H1 (cell line): ENCODE data around the gene BLOC1S1. TPM values are rescaled to one million over a fixed set of nuclear protein-coding genes. Genes with fewer than 3 reads are reported as not detected.

ENCODE experiments used
- CTCF ChIA-PET: fragments of 300-600 bp; sonication (Branson Sonifier 250); formaldehyde crosslinking; loops from one replicate; lab custom pipeline; 2021; ENCODE audit not compliant: partially characterized antibody; lab: Charles Lee
- POLR2A ChIA-PET: fragments of 300-600 bp; sonication (Branson Sonifier 250); formaldehyde crosslinking; loops from one replicate; lab custom pipeline; 2021; ENCODE audit warnings: inconsistent platforms; ENCODE audit not compliant: partially characterized antibody; lab: Charles Lee
- DNase-seq, 2 experiments: peaks; one replicate each; pipeline versions ENCODE4 v3.0.0 to v3.0.0-alpha.2; 2010 to 2022; ENCODE audit warnings: low spot score in 2 of 2, low read depth in 1 of 2, mixed read lengths in 1 of 2
- FAIRE-seq: peaks from 2 replicates; lab custom pipeline; 2011; peaks lifted over from hg19 to GRCh38; lab: Jason Lieb, UNC
- H2AFZ ChIP-seq: 2 replicates; pipeline ENCODE4 v1.8.1; 2012; ENCODE audit warnings: low read length, inconsistent platforms
- H2AK5ac ChIP-seq: 2 replicates; pipeline ENCODE4 v1.6.1; 2013; ENCODE audit warnings: low read depth, low read length
- H2BK120ac ChIP-seq: replicated peaks from 2 replicates; pipeline ENCODE3; 2013; ENCODE audit warnings: low read depth, low read length, inconsistent platforms
- H2BK12ac ChIP-seq: 2 replicates; pipeline ENCODE4 v1.6.1; 2013; ENCODE audit warnings: low read depth, low read length
- H2BK15ac ChIP-seq: 2 replicates; pipeline ENCODE4 v1.6.1; 2013; ENCODE audit warnings: low read length
- H2BK20ac ChIP-seq: 2 replicates; pipeline ENCODE4 v1.6.1; 2013; ENCODE audit warnings: low read length
- H2BK5ac ChIP-seq: 2 replicates; pipeline ENCODE4 v1.6.1; 2013; ENCODE audit warnings: low read depth, low read length
- H3K14ac ChIP-seq: 2 replicates; pipeline ENCODE4 v1.6.1; 2013; ENCODE audit warnings: inconsistent platforms; ENCODE audit not compliant: insufficient read length
- H3K18ac ChIP-seq: 2 replicates; pipeline ENCODE4 v1.6.1; 2013; ENCODE audit warnings: low read length; ENCODE audit errors: extremely low read depth
- H3K23ac ChIP-seq: 2 replicates; pipeline ENCODE4 v1.6.1; 2013; ENCODE audit warnings: inconsistent platforms; ENCODE audit not compliant: insufficient read length
- H3K23me2 ChIP-seq: 2 replicates; pipeline ENCODE4 v1.6.1; 2013; ENCODE audit warnings: low read depth, low read length
- H3K27ac ChIP-seq: 2 replicates; pipeline ENCODE4 v1.6.1; 2011; ENCODE audit warnings: low read depth, low read length, inconsistent platforms
- H3K27me3 ChIP-seq, 4 experiments: replicated peaks in 1 of 4; 1 replicate in 1 of 4; 2 replicates in 3 of 4; pipeline versions ENCODE4 v1.6.1 to v1.8.1; 2011 to 2013; ENCODE audit warnings: low read length in 3 of 4, mild to moderate bottlenecking in 3 of 4, inconsistent platforms in 2 of 4, mixed read lengths in 2 of 4, moderate library complexity in 1 of 4; ENCODE audit not compliant: control insufficient read depth in 3 of 4, insufficient read depth in 3 of 4; ENCODE audit errors: extremely low read depth in 1 of 4
- H3K36me3 ChIP-seq, 4 experiments: 2 replicates each; pipeline versions ENCODE4 v1.6.1 to v1.8.1; 2011 to 2013; ENCODE audit warnings: mild to moderate bottlenecking in 4 of 4, low read length in 3 of 4, moderate library complexity in 2 of 4, control low read depth in 1 of 4, inconsistent platforms in 1 of 4; ENCODE audit not compliant: insufficient read depth in 4 of 4, control insufficient read depth in 2 of 4
- H3K4ac ChIP-seq: replicated peaks from 2 replicates; pipeline ENCODE3; 2013; ENCODE audit warnings: low read length, low read depth, mixed read lengths, inconsistent platforms; ENCODE audit not compliant: insufficient read length
- H3K4me1 ChIP-seq, 4 experiments: replicated peaks in 1 of 4; 1 replicate in 1 of 4; 2 replicates in 3 of 4; pipeline versions ENCODE4 v1.6.1 to v1.8.1; 2011 to 2013; ENCODE audit warnings: low read length in 3 of 4, inconsistent platforms in 2 of 4, mixed read lengths in 1 of 4; ENCODE audit not compliant: insufficient read depth in 4 of 4, control insufficient read depth in 3 of 4
- H3K4me2 ChIP-seq, 2 experiments: 2 replicates each; pipeline versions ENCODE4 v1.6.1 to v1.8.1; 2011 to 2013; ENCODE audit warnings: low read depth in 2 of 2, low read length in 2 of 2, control low read depth in 1 of 2, inconsistent platforms in 1 of 2, mild to moderate bottlenecking in 1 of 2; ENCODE audit not compliant: insufficient read depth in 1 of 2
- H3K4me3 ChIP-seq, 4 experiments: fragments of 200-600, 300-600 bp in 1 of 4; sonication (generic), shearing (Covaris generic), sonication (Bioruptor Twin) in 1 of 4; 2 replicates each; pipeline versions ENCODE4 v1.5.1 to v1.8.1; 2011 to 2016; ENCODE audit warnings: low read length in 4 of 4, low read depth in 3 of 4, control low read depth in 2 of 4, inconsistent platforms in 2 of 4, mild to moderate bottlenecking in 2 of 4, mixed read lengths in 1 of 4, moderate library complexity in 1 of 4; ENCODE audit not compliant: insufficient read depth in 2 of 4; ENCODE audit errors: extremely low read depth in 1 of 4
- H3K56ac ChIP-seq: replicated peaks from 2 replicates; pipeline ENCODE3; 2013; ENCODE audit warnings: low read depth, mild to moderate bottlenecking, mixed read lengths, low read length, inconsistent platforms; ENCODE audit not compliant: insufficient read length
- H3K79me1 ChIP-seq: 2 replicates; pipeline ENCODE4 v1.6.1; 2013; ENCODE audit warnings: low read depth, low read length, control low read depth
- H3K79me2 ChIP-seq, 2 experiments: 2 replicates each; pipeline versions ENCODE4 v1.6.1 to v1.8.1; 2012 to 2013; ENCODE audit warnings: low read length in 2 of 2, mild to moderate bottlenecking in 2 of 2, inconsistent platforms in 1 of 2; ENCODE audit not compliant: insufficient read depth in 2 of 2, control insufficient read depth in 1 of 2
- H3K9ac ChIP-seq, 4 experiments: replicated peaks in 1 of 4; 1 replicate in 1 of 4; 2 replicates in 3 of 4; pipeline versions ENCODE4 v1.6.1 to v1.8.1; 2011 to 2013; ENCODE audit warnings: low read depth in 3 of 4, low read length in 3 of 4, control low read depth in 2 of 4, mild to moderate bottlenecking in 2 of 4, moderate library complexity in 2 of 4, inconsistent platforms in 1 of 4; ENCODE audit errors: extremely low read depth in 1 of 4
- H3K9me3 ChIP-seq, 2 experiments: 2 replicates each; pipeline versions ENCODE4 v1.6.1 to v1.8.1; 2012 to 2013; ENCODE audit warnings: mild to moderate bottlenecking in 2 of 2, moderate library complexity in 2 of 2, control low read depth in 1 of 2, inconsistent platforms in 1 of 2, low read depth in 1 of 2, low read length in 1 of 2, mixed read lengths in 1 of 2; ENCODE audit not compliant: insufficient read depth in 2 of 2
- H4K20me1 ChIP-seq, 2 experiments: replicated peaks in 1 of 2; 2 replicates each; pipeline versions ENCODE3 to v1.8.1; 2011 to 2013; ENCODE audit warnings: inconsistent platforms in 2 of 2, low read length in 2 of 2, mild to moderate bottlenecking in 1 of 2; ENCODE audit not compliant: insufficient read depth in 2 of 2, control insufficient read depth in 1 of 2
- H4K5ac ChIP-seq: 2 replicates; pipeline ENCODE4 v1.6.1; 2013; ENCODE audit warnings: low read length, low read depth, mixed read lengths, inconsistent platforms; ENCODE audit not compliant: insufficient read length
- H4K8ac ChIP-seq: 2 replicates; pipeline ENCODE4 v1.8.0; 2013; ENCODE audit warnings: mild to moderate bottlenecking, moderate library complexity, low read length, inconsistent platforms; ENCODE audit not compliant: insufficient read depth; ENCODE audit errors: extremely low read depth
- H4K91ac ChIP-seq: replicated peaks from 2 replicates; pipeline ENCODE3; 2013; ENCODE audit warnings: low read length, mixed read lengths, inconsistent platforms; ENCODE audit not compliant: insufficient read length
- ASH2L ChIP-seq: fragments of 200-600, 300-600 bp; sonication (generic); IDR thresholded peaks from one replicate; pipeline ENCODE4 v1.7.1; 2017; ENCODE audit warnings: low read length
- CBX5 ChIP-seq: fragments of 300-800, 300-1000 bp; sonication (generic); IDR thresholded peaks from 2 replicates; pipeline ENCODE4 v1.7.1; 2016; ENCODE audit warnings: antibody characterized with exemption, low read length, low read depth
- CTBP2 ChIP-seq: IDR thresholded peaks from 2 replicates; pipeline ENCODE4 v1.7.0; 2011; ENCODE audit warnings: borderline replicate concordance, mild to moderate bottlenecking, moderate library complexity, mixed read lengths, low read length; ENCODE audit not compliant: insufficient read depth, insufficient read length
- JUND ChIP-seq: IDR thresholded peaks from 2 replicates; pipeline ENCODE4 v1.6.1; 2011; ENCODE audit warnings: mild to moderate bottlenecking, improper control_type of control experiment, low read length
- POLR2A ChIP-seq, 2 experiments: IDR thresholded peaks; 1 replicate in 1 of 2; 2 replicates in 1 of 2; pipeline ENCODE4 v1.6.1; 2011; ENCODE audit warnings: low read depth in 2 of 2, low read length in 2 of 2, mild to moderate bottlenecking in 2 of 2; ENCODE audit errors: control extremely low read depth in 1 of 2
- SIN3A ChIP-seq, 2 experiments: IDR thresholded peaks in 1 of 2; conservative IDR thresholded peaks in 1 of 2; 2 replicates each; pipeline ENCODE4 v1.6.1; 2011 to 2012; ENCODE audit warnings: low read length in 2 of 2, improper control_type of control experiment in 1 of 2, low read depth in 1 of 2, mild to moderate bottlenecking in 1 of 2
- SP2 ChIP-seq: IDR thresholded peaks from 2 replicates; pipeline ENCODE4 v1.6.1; 2012; ENCODE audit warnings: mild to moderate bottlenecking, low read length, inconsistent platforms
- WGBS, 2 experiments: shearing (Covaris generic) in 1 of 2; methylation state at CpG; one replicate each; pipeline versions ENCODE4 v1.1.6 to v1.1.7; 2013 to 2015; ENCODE audit warnings: low lambda C conversion rate in 2 of 2, mixed read lengths in 2 of 2, inconsistent platforms in 1 of 2, low coverage in 1 of 2, missing lambda C conversion rate in 1 of 2; ENCODE audit not compliant: insufficient replicate concordance in 2 of 2, insufficient coverage in 1 of 2, insufficient read length in 1 of 2; ENCODE audit errors: extremely low coverage in 1 of 2, missing lambda C conversion rate in 1 of 2; 5-methylcytosine and 5-hydroxymethylcytosine counted together
- polyA plus RNA-seq, 7 experiments: library from polyadenylated mRNA; depleted of rRNA in 3 of 7; stranded (reverse) in 5 of 7; unstranded in 2 of 7; fragments of >200 nt in 5 of 7; fragments of 200-250 nt in 2 of 7; gene quantifications; 1 replicate in 5 of 7; 2 replicates in 1 of 7; 4 replicates in 1 of 7; pipeline versions ENCODE4 v1.2.1 to v1.2.3, GENCODE V29; 2011 to 2013; ENCODE audit warnings: missing spikeins in 2 of 7, mixed read lengths in 2 of 7
- total RNA-seq: library from RNA; stranded (reverse); fragmentation: NEBNext Ultra II Directional; extraction: Animal tissue kit (Norgen Biotek cat#: 25700); gene quantifications from 2 replicates; pipeline ENCODE4 v1.2.1, GENCODE V29; 2021
- TF ChIP-seq, protein P1 (sequence below), 3 experiments: IDR thresholded peaks; 1 replicate in 2 of 3; 2 replicates in 1 of 3; pipeline versions ENCODE4 v1.5.1 to v1.6.1; 2011; ENCODE audit warnings: low read length in 3 of 3, mild to moderate bottlenecking in 3 of 3, inconsistent platforms in 2 of 3, low read depth in 1 of 3, moderate library complexity in 1 of 3; ENCODE audit not compliant: insufficient read depth in 1 of 3; ENCODE audit errors: control extremely low read depth in 1 of 3

The BLOC1S1 gene
- total and polyA plus RNA-seq, 2 of the 8 experiments (the other 6 are each of a cell fraction or from before 2014, with no cell fraction given), result 91.1 to 185 TPM

DNA sequence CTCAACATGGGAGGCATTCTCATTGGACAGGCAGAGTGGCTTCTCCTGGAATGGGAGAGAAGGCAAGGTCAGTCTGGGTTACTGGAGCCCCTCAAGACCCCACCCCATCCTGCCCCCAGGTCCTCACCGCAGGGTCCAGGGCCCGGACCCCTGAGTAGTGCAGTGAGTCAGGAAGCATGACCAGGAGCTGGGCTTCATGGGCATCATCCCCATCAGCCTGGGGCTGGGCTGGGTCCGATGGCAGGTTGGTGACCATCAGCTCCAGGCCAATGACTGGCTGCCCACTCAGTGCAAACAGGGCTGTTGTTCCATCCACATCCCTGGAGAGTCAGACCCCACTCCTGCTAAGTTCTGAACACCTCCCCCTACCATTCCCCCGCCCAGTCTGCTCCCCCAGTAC lies 21.2 kb upstream of the BLOC1S1 start:
- Histone ChIP-seq H3K27me3 (no peaks in the 10 kb centered on the region), H3K18ac (no peak overlapping the region), H2AK5ac (no peak overlapping the region), H3K4me1 (no peaks in the 10 kb centered on the region), H3K36me3 (peaks cover 7 to 49% (median 15%) of the 10 kb centered on the region in 4 experiments; a peak in 7 of 8 replicates), H3K4ac (no peak overlapping the region), H4K5ac (no peak overlapping the region), H2BK5ac (no peak overlapping the region), H2AFZ (no peak overlapping the region), H4K8ac (no peak overlapping the region), H2BK20ac (no peak overlapping the region), H3K27ac (no peak overlapping the region), H2BK120ac (no peak overlapping the region), H3K4me2 (no peak overlapping the region), H4K20me1 (peaks cover 0 to 2% of the 10 kb centered on the region in 2 experiments), H3K56ac (no peak overlapping the region), H3K23ac (no peak overlapping the region), H3K9ac (no peak overlapping the region), H3K4me3 (no peak overlapping the region), H3K9me3 (no peaks in the 10 kb centered on the region), H2BK12ac (no peak overlapping the region), H3K79me1 (no peaks in the 10 kb centered on the region; the same call in 1 of the 2 replicates), H3K79me2 (no peaks in the 10 kb centered on the region), H3K23me2 (no peaks in the 10 kb centered on the region), H4K91ac (no peak overlapping the region), H2BK15ac (no peak overlapping the region), H3K14ac (no peak overlapping the region)
- WGBS, 2 experiments, result 95% methylated on average over 4 of the region's 4 CpGs; no CpG with 5 or more reads in 1 of the 2 experiments
- ChIA-PET CTCF (interaction anchor here (1.3 to 5.9 kb wide), 3 partner anchors 11 to 38 kb away, joined by 5 to 36 read pairs (median 5); partner anchors contain the start of gene ITGA7), POLR2A (interaction anchor here (0.8 to 1.8 kb wide), 4 partner anchors 11 to 312 kb away, joined by 3 to 8 read pairs (median 4); partner anchors contain the start of gene ITGA7)
- no peak for TF ChIP-seq SIN3A (conservative IDR thresholded peaks at IDR 0.05 in 1 of 2, IDR thresholded peaks at IDR 0.05 in 1 of 2; ENCODE audit: low read depth in 1 of 2, low read length in 2 of 2)
- TF ChIP-seq CBX5, result no peak
- no peak for TF ChIP-seq ASH2L
- TF ChIP-seq SP2, result no peak
- TF ChIP-seq POLR2A (IDR thresholded peaks at IDR 0.05; ENCODE audit: control extremely low read depth in 1 of 2, low read depth in 2 of 2, low read length in 2 of 2), result no peak
- no peak for TF ChIP-seq JUND
- TF ChIP-seq, protein P1, sequence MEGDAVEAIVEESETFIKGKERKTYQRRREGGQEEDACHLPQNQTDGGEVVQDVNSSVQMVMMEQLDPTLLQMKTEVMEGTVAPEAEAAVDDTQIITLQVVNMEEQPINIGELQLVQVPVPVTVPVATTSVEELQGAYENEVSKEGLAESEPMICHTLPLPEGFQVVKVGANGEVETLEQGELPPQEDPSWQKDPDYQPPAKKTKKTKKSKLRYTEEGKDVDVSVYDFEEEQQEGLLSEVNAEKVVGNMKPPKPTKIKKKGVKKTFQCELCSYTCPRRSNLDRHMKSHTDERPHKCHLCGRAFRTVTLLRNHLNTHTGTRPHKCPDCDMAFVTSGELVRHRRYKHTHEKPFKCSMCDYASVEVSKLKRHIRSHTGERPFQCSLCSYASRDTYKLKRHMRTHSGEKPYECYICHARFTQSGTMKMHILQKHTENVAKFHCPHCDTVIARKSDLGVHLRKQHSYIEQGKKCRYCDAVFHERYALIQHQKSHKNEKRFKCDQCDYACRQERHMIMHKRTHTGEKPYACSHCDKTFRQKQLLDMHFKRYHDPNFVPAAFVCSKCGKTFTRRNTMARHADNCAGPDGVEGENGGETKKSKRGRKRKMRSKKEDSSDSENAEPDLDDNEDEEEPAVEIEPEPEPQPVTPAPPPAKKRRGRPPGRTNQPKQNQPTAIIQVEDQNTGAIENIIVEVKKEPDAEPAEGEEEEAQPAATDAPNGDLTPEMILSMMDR (IDR thresholded peaks at IDR 0.05; ENCODE audit: control extremely low read depth in 1 of 3, insufficient read depth in 1 of 3, low read depth in 1 of 3, low read length in 3 of 3), result no peak
- TF ChIP-seq CTBP2, result no peak
- no peak for FAIRE-seq
- no peak for DNase-seq
